H1 (cell line): Measurements from ENCODE around the gene ACTN3. TPM values are rescaled to one million over a fixed set of nuclear protein-coding genes. Genes with fewer than 3 reads are reported as not detected.

Source experiments
- CTCF ChIA-PET: fragments of 300-600 bp; sonication (Branson Sonifier 250); formaldehyde crosslinking; loops from one replicate; lab custom pipeline; 2021; ENCODE audit not compliant: partially characterized antibody; lab: Charles Lee
- POLR2A ChIA-PET: fragments of 300-600 bp; sonication (Branson Sonifier 250); formaldehyde crosslinking; loops from one replicate; lab custom pipeline; 2021; ENCODE audit warnings: inconsistent platforms; ENCODE audit not compliant: partially characterized antibody; lab: Charles Lee
- DNase-seq, 2 experiments: peaks; one replicate each; pipeline versions ENCODE4 v3.0.0 to v3.0.0-alpha.2; 2010 to 2022; ENCODE audit warnings: low spot score in 2 of 2, low read depth in 1 of 2, mixed read lengths in 1 of 2
- FAIRE-seq: peaks from 2 replicates; lab custom pipeline; 2011; peaks lifted over from hg19 to GRCh38; lab: Jason Lieb, UNC
- H2AFZ ChIP-seq: 2 replicates; pipeline ENCODE4 v1.8.1; 2012; ENCODE audit warnings: low read length, inconsistent platforms
- H2AK5ac ChIP-seq: 2 replicates; pipeline ENCODE4 v1.6.1; 2013; ENCODE audit warnings: low read depth, low read length
- H2BK120ac ChIP-seq: replicated peaks from 2 replicates; pipeline ENCODE3; 2013; ENCODE audit warnings: low read depth, low read length, inconsistent platforms
- H2BK12ac ChIP-seq: 2 replicates; pipeline ENCODE4 v1.6.1; 2013; ENCODE audit warnings: low read depth, low read length
- H2BK15ac ChIP-seq: 2 replicates; pipeline ENCODE4 v1.6.1; 2013; ENCODE audit warnings: low read length
- H2BK20ac ChIP-seq: 2 replicates; pipeline ENCODE4 v1.6.1; 2013; ENCODE audit warnings: low read length
- H2BK5ac ChIP-seq: 2 replicates; pipeline ENCODE4 v1.6.1; 2013; ENCODE audit warnings: low read depth, low read length
- H3K14ac ChIP-seq: 2 replicates; pipeline ENCODE4 v1.6.1; 2013; ENCODE audit warnings: inconsistent platforms; ENCODE audit not compliant: insufficient read length
- H3K18ac ChIP-seq: 2 replicates; pipeline ENCODE4 v1.6.1; 2013; ENCODE audit warnings: low read length; ENCODE audit errors: extremely low read depth
- H3K23ac ChIP-seq: 2 replicates; pipeline ENCODE4 v1.6.1; 2013; ENCODE audit warnings: inconsistent platforms; ENCODE audit not compliant: insufficient read length
- H3K23me2 ChIP-seq: 2 replicates; pipeline ENCODE4 v1.6.1; 2013; ENCODE audit warnings: low read depth, low read length
- H3K27ac ChIP-seq: 2 replicates; pipeline ENCODE4 v1.6.1; 2011; ENCODE audit warnings: low read depth, low read length, inconsistent platforms
- H3K27me3 ChIP-seq, 4 experiments: replicated peaks in 1 of 4; 1 replicate in 1 of 4; 2 replicates in 3 of 4; pipeline versions ENCODE4 v1.6.1 to v1.8.1; 2011 to 2013; ENCODE audit warnings: low read length in 3 of 4, mild to moderate bottlenecking in 3 of 4, inconsistent platforms in 2 of 4, mixed read lengths in 2 of 4, moderate library complexity in 1 of 4; ENCODE audit not compliant: control insufficient read depth in 3 of 4, insufficient read depth in 3 of 4; ENCODE audit errors: extremely low read depth in 1 of 4
- H3K36me3 ChIP-seq, 4 experiments: 2 replicates each; pipeline versions ENCODE4 v1.6.1 to v1.8.1; 2011 to 2013; ENCODE audit warnings: mild to moderate bottlenecking in 4 of 4, low read length in 3 of 4, moderate library complexity in 2 of 4, control low read depth in 1 of 4, inconsistent platforms in 1 of 4; ENCODE audit not compliant: insufficient read depth in 4 of 4, control insufficient read depth in 2 of 4
- H3K4ac ChIP-seq: replicated peaks from 2 replicates; pipeline ENCODE3; 2013; ENCODE audit warnings: low read length, low read depth, mixed read lengths, inconsistent platforms; ENCODE audit not compliant: insufficient read length
- H3K4me1 ChIP-seq, 4 experiments: replicated peaks in 1 of 4; 1 replicate in 1 of 4; 2 replicates in 3 of 4; pipeline versions ENCODE4 v1.6.1 to v1.8.1; 2011 to 2013; ENCODE audit warnings: low read length in 3 of 4, inconsistent platforms in 2 of 4, mixed read lengths in 1 of 4; ENCODE audit not compliant: insufficient read depth in 4 of 4, control insufficient read depth in 3 of 4
- H3K4me2 ChIP-seq, 2 experiments: 2 replicates each; pipeline versions ENCODE4 v1.6.1 to v1.8.1; 2011 to 2013; ENCODE audit warnings: low read depth in 2 of 2, low read length in 2 of 2, control low read depth in 1 of 2, inconsistent platforms in 1 of 2, mild to moderate bottlenecking in 1 of 2; ENCODE audit not compliant: insufficient read depth in 1 of 2
- H3K4me3 ChIP-seq, 4 experiments: fragments of 200-600, 300-600 bp in 1 of 4; sonication (generic), shearing (Covaris generic), sonication (Bioruptor Twin) in 1 of 4; 2 replicates each; pipeline versions ENCODE4 v1.5.1 to v1.8.1; 2011 to 2016; ENCODE audit warnings: low read length in 4 of 4, low read depth in 3 of 4, control low read depth in 2 of 4, inconsistent platforms in 2 of 4, mild to moderate bottlenecking in 2 of 4, mixed read lengths in 1 of 4, moderate library complexity in 1 of 4; ENCODE audit not compliant: insufficient read depth in 2 of 4; ENCODE audit errors: extremely low read depth in 1 of 4
- H3K56ac ChIP-seq: replicated peaks from 2 replicates; pipeline ENCODE3; 2013; ENCODE audit warnings: low read depth, mild to moderate bottlenecking, mixed read lengths, low read length, inconsistent platforms; ENCODE audit not compliant: insufficient read length
- H3K79me1 ChIP-seq: 2 replicates; pipeline ENCODE4 v1.6.1; 2013; ENCODE audit warnings: low read depth, low read length, control low read depth
- H3K79me2 ChIP-seq, 2 experiments: 2 replicates each; pipeline versions ENCODE4 v1.6.1 to v1.8.1; 2012 to 2013; ENCODE audit warnings: low read length in 2 of 2, mild to moderate bottlenecking in 2 of 2, inconsistent platforms in 1 of 2; ENCODE audit not compliant: insufficient read depth in 2 of 2, control insufficient read depth in 1 of 2
- H3K9ac ChIP-seq, 4 experiments: replicated peaks in 1 of 4; 1 replicate in 1 of 4; 2 replicates in 3 of 4; pipeline versions ENCODE4 v1.6.1 to v1.8.1; 2011 to 2013; ENCODE audit warnings: low read depth in 3 of 4, low read length in 3 of 4, control low read depth in 2 of 4, mild to moderate bottlenecking in 2 of 4, moderate library complexity in 2 of 4, inconsistent platforms in 1 of 4; ENCODE audit errors: extremely low read depth in 1 of 4
- H3K9me3 ChIP-seq, 2 experiments: 2 replicates each; pipeline versions ENCODE4 v1.6.1 to v1.8.1; 2012 to 2013; ENCODE audit warnings: mild to moderate bottlenecking in 2 of 2, moderate library complexity in 2 of 2, control low read depth in 1 of 2, inconsistent platforms in 1 of 2, low read depth in 1 of 2, low read length in 1 of 2, mixed read lengths in 1 of 2; ENCODE audit not compliant: insufficient read depth in 2 of 2
- H4K20me1 ChIP-seq, 2 experiments: replicated peaks in 1 of 2; 2 replicates each; pipeline versions ENCODE3 to v1.8.1; 2011 to 2013; ENCODE audit warnings: inconsistent platforms in 2 of 2, low read length in 2 of 2, mild to moderate bottlenecking in 1 of 2; ENCODE audit not compliant: insufficient read depth in 2 of 2, control insufficient read depth in 1 of 2
- H4K5ac ChIP-seq: 2 replicates; pipeline ENCODE4 v1.6.1; 2013; ENCODE audit warnings: low read length, low read depth, mixed read lengths, inconsistent platforms; ENCODE audit not compliant: insufficient read length
- H4K8ac ChIP-seq: 2 replicates; pipeline ENCODE4 v1.8.0; 2013; ENCODE audit warnings: mild to moderate bottlenecking, moderate library complexity, low read length, inconsistent platforms; ENCODE audit not compliant: insufficient read depth; ENCODE audit errors: extremely low read depth
- H4K91ac ChIP-seq: replicated peaks from 2 replicates; pipeline ENCODE3; 2013; ENCODE audit warnings: low read length, mixed read lengths, inconsistent platforms; ENCODE audit not compliant: insufficient read length
- RXRA ChIP-seq: IDR thresholded peaks from 2 replicates; pipeline ENCODE4 v1.6.1; 2011; ENCODE audit warnings: low read depth, mild to moderate bottlenecking, low read length, moderate library complexity; ENCODE audit not compliant: insufficient read depth
- WGBS, 2 experiments: shearing (Covaris generic) in 1 of 2; methylation state at CpG; one replicate each; pipeline versions ENCODE4 v1.1.6 to v1.1.7; 2013 to 2015; ENCODE audit warnings: low lambda C conversion rate in 2 of 2, mixed read lengths in 2 of 2, inconsistent platforms in 1 of 2, low coverage in 1 of 2, missing lambda C conversion rate in 1 of 2; ENCODE audit not compliant: insufficient replicate concordance in 2 of 2, insufficient coverage in 1 of 2, insufficient read length in 1 of 2; ENCODE audit errors: extremely low coverage in 1 of 2, missing lambda C conversion rate in 1 of 2; 5-methylcytosine and 5-hydroxymethylcytosine counted together
- polyA plus RNA-seq, 7 experiments: library from polyadenylated mRNA; depleted of rRNA in 3 of 7; stranded (reverse) in 5 of 7; unstranded in 2 of 7; fragments of >200 nt in 5 of 7; fragments of 200-250 nt in 2 of 7; gene quantifications; 1 replicate in 5 of 7; 2 replicates in 1 of 7; 4 replicates in 1 of 7; pipeline versions ENCODE4 v1.2.1 to v1.2.3, GENCODE V29; 2011 to 2013; ENCODE audit warnings: missing spikeins in 2 of 7, mixed read lengths in 2 of 7
- total RNA-seq: library from RNA; stranded (reverse); fragmentation: NEBNext Ultra II Directional; extraction: Animal tissue kit (Norgen Biotek cat#: 25700); gene quantifications from 2 replicates; pipeline ENCODE4 v1.2.1, GENCODE V29; 2021

Gene ACTN3
- total and polyA plus RNA-seq, 2 of the 8 experiments (the other 6 are each of a cell fraction or from before 2014, with no cell fraction given), result 30.8 to 36.7 TPM

GRCh38 chr11:66603072-66603471 is 56.4 kb downstream of the ACTN3 start:
- no peak overlapping the region for H2AFZ ChIP-seq
- WGBS, 2 experiments, result 90% methylated on average over 6 of the region's 6 CpGs; no CpG with 5 or more reads in 1 of the 2 experiments
- H3K9me3 ChIP-seq, result no peaks in the 10 kb centered on the region
- H3K4me1 ChIP-seq, result no peaks in the 10 kb centered on the region
- H3K79me2 ChIP-seq, result no peaks in the 10 kb centered on the region
- no peak overlapping the region for H3K56ac ChIP-seq
- DNase-seq, result no peak
- no peak for FAIRE-seq
- no peak overlapping the region for H2BK120ac ChIP-seq
- H3K4me3 ChIP-seq, result no peak overlapping the region
- H2BK20ac ChIP-seq, result no peak overlapping the region
- no peak overlapping the region for H3K9ac ChIP-seq
- no peak overlapping the region for H2BK5ac ChIP-seq
- H4K5ac ChIP-seq, result no peak overlapping the region
- H2BK15ac ChIP-seq, result no peak overlapping the region
- H2AK5ac ChIP-seq, result no peak overlapping the region
- H3K23ac ChIP-seq, result no peak overlapping the region
- H3K79me1 ChIP-seq, result no peaks in the 10 kb centered on the region
- H4K8ac ChIP-seq, result no peak overlapping the region
- no peak overlapping the region for H3K14ac ChIP-seq
- no peak overlapping the region for H2BK12ac ChIP-seq
- H3K4ac ChIP-seq, result no peak overlapping the region
- no peaks in the 10 kb centered on the region for H3K27me3 ChIP-seq
- H3K27ac ChIP-seq, result no peak overlapping the region
- POLR2A ChIA-PET, result interaction anchor here (65.3 kb wide), 1 partner anchor 40 kb away, joined by 2165 read pairs; the partner anchor contains the start of genes RBM14 and RBM4
- H3K4me2 ChIP-seq, result no peak overlapping the region
- H4K91ac ChIP-seq, result no peak overlapping the region
- H3K18ac ChIP-seq, result no peak overlapping the region
- H3K36me3 ChIP-seq, result peaks cover 14 to 38% (median 25%) of the 10 kb centered on the region in 4 experiments; a peak in 7 of 8 replicates
- H4K20me1 ChIP-seq, result peaks cover 0 to 4% of the 10 kb centered on the region in 2 experiments
- CTCF ChIA-PET, result interaction anchor here (1.3 kb wide), 1 partner anchor 16 kb away, joined by 3 read pairs; no protein-coding TSS in a partner anchor
- no peaks in the 10 kb centered on the region for H3K23me2 ChIP-seq
- no peak for TF ChIP-seq RXRA
